ENCODE measurements around the gene SNAP47. TPM values are rescaled to one million over a fixed set of nuclear protein-coding genes. Genes with fewer than 3 reads are reported as not detected.

SNAP47 gene
- total RNA-seq, 4 donors from 2014 or later, result 11.3 to 28.5 (median 20.2) TPM

DNA sequence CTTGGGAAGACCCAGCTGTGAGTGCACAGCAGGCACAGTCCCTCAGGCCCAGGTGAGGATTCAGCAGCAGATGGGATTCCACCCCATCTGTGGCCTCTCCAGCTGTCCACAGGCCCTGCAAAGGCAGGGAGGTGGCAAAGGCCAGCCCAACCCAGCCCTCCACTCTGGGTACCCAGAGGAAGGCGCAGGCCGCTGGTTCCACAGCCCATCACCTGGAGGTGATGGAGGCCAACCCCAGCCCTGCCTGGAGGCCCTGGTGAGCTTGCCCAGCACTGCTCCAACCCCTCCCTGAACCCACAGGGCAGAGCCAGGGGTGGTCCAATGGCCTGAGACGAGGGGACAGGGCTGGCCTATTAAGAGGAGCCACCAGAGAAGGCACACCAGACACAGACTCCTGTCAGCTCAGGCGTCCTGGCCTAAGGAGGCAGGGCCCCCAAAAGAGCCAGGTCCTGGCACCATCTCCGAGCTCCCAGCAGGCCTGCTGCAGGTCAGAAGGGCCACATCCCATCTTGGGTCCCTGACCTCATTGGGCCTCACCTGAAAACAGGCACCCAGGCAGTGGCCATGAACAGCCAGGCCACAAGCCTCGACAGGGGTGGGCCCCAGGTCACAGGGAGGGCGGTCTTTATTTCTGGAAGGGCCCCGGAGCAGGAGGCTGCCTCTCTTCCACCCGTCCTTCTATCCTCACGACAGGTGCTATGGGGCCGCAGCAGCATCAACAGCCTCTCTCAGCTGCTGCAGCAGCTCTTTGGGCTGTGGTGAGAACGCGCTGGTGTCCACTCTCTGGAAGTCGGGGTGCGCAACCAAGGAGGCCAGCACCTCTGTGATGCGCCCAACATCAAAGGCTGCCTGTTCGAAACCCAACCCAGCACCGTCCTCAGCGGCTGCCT, 3.3 kb upstream of the SNAP47 start:
- DNase-seq, result no peak
- peaks cover 39 to 72% (median 47%) of the 10 kb centered on the region in 3 donors for H3K4me1 ChIP-seq
- WGBS, 2 donors, result 80 to 100% methylated on average over 1 to 2 of the region's 19 CpGs

DNA sequence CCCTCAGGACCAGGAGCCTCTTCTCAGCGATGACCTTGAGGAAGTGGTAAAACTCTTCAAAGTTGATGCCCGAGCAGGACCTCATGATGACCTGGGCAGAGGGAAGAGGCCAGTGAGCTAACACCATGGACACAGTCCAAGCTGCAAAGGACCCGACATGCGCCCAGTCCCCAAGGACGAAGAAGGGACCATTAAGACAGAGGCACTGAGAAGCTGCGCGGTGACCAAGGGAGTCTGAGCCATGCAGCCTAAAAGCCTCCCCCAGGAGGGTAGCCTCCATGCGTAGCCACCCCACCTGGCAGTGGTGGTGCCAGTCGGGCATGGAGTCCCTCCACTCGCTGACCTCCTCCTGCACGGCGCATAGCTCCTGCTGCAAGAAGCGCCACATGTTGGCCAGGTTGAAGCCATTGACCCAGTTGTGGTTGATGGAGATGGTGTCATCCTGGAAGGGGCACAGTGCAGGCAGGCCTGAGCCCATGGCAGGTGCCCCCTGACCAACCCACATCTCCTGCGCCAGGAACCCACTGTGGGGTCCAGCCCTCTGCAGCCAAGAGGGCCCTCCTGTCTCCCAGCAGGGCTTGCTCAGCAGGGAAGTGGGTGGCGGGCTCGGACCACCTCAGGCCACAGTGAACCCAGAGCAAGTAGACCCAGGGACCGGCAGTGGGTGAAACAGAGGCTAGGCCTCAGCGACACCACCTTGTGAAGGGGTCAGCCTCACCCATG, 2.5 kb upstream of the SNAP47 start:
- Histone ChIP-seq H3K4me3 (no peak overlapping the region), H3K4me1 (peaks cover 37 to 73% (median 44%) of the 10 kb centered on the region in 3 donors)
- WGBS, 2 donors, result 92% methylated on average over 8 of the region's 18 CpGs; no CpG with 5 or more reads in 1 of the 2 donors

More for the DNA sequence above, 3.3 kb upstream of the SNAP47 start:
- TF ChIP-seq, protein P1, sequence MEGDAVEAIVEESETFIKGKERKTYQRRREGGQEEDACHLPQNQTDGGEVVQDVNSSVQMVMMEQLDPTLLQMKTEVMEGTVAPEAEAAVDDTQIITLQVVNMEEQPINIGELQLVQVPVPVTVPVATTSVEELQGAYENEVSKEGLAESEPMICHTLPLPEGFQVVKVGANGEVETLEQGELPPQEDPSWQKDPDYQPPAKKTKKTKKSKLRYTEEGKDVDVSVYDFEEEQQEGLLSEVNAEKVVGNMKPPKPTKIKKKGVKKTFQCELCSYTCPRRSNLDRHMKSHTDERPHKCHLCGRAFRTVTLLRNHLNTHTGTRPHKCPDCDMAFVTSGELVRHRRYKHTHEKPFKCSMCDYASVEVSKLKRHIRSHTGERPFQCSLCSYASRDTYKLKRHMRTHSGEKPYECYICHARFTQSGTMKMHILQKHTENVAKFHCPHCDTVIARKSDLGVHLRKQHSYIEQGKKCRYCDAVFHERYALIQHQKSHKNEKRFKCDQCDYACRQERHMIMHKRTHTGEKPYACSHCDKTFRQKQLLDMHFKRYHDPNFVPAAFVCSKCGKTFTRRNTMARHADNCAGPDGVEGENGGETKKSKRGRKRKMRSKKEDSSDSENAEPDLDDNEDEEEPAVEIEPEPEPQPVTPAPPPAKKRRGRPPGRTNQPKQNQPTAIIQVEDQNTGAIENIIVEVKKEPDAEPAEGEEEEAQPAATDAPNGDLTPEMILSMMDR (IDR thresholded peaks at IDR 0.05), result no peak
- no peak for TF ChIP-seq POLR2A (IDR thresholded peaks at IDR 0.05)
- intact Hi-C loops (cut with DNase I), result no loop called here
- Histone ChIP-seq H3K27ac (no peak overlapping the region), H3K4me3 (no peak overlapping the region), H3K36me3 (peaks cover 0 to 23% (median 12%) of the 10 kb centered on the region in 3 donors), H3K9me3 (no peaks in the 10 kb centered on the region), H3K27me3 (no peaks in the 10 kb centered on the region)

DNA sequence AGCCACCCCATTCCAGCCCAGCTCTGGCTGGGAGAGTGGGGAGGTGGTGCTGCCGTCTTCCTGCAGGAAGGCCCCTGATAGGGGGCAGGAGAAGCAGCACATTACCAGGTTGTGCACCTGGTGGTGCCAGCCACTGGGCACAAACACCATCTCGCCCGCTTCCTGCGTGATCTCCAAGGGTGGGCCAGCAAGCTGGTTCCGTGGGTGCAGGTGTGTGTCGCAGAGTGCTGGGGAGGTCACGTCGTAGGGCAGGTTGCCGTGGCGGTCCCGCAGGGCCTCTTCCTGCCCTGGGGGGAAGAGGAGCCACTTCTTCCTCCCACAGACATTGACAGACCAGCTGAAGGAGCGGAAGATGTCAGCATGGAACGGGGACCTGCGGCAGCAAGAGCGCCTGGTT, 1.9 kb upstream of the SNAP47 start:
- Histone ChIP-seq H3K9me3 (no peaks in the 10 kb centered on the region), H3K4me1 (peaks cover 31 to 67% (median 41%) of the 10 kb centered on the region in 3 donors), H3K4me3 (no peak overlapping the region), H3K27me3 (no peaks in the 10 kb centered on the region), H3K36me3 (peaks cover 0 to 23% (median 12%) of the 10 kb centered on the region in 3 donors), H3K27ac (peak overlapping the region in 1 of 4 donors; percentile 92)
- 60% methylated on average over 2 of the region's 15 CpGs; no CpG with 5 or more reads in 1 of the 2 donors for WGBS, 2 donors
- intact Hi-C loops (cut with DNase I), result no loop called here
- DNase-seq, result no peak
- TF ChIP-seq, protein P1 (IDR thresholded peaks at IDR 0.05), result no peak
- TF ChIP-seq POLR2A (IDR thresholded peaks at IDR 0.05), result no peak

More for the DNA sequence above, 2.5 kb upstream of the SNAP47 start:
- Histone ChIP-seq H3K27me3 (no peaks in the 10 kb centered on the region), H3K27ac (no peak overlapping the region), H3K9me3 (no peaks in the 10 kb centered on the region), H3K36me3 (peaks cover 0 to 23% (median 12%) of the 10 kb centered on the region in 3 donors)
- TF ChIP-seq, protein P1 (IDR thresholded peaks at IDR 0.05), result no peak
- no peak for TF ChIP-seq POLR2A (IDR thresholded peaks at IDR 0.05)
- intact Hi-C loops (cut with DNase I), result no loop called here
- no peak for DNase-seq

DNA sequence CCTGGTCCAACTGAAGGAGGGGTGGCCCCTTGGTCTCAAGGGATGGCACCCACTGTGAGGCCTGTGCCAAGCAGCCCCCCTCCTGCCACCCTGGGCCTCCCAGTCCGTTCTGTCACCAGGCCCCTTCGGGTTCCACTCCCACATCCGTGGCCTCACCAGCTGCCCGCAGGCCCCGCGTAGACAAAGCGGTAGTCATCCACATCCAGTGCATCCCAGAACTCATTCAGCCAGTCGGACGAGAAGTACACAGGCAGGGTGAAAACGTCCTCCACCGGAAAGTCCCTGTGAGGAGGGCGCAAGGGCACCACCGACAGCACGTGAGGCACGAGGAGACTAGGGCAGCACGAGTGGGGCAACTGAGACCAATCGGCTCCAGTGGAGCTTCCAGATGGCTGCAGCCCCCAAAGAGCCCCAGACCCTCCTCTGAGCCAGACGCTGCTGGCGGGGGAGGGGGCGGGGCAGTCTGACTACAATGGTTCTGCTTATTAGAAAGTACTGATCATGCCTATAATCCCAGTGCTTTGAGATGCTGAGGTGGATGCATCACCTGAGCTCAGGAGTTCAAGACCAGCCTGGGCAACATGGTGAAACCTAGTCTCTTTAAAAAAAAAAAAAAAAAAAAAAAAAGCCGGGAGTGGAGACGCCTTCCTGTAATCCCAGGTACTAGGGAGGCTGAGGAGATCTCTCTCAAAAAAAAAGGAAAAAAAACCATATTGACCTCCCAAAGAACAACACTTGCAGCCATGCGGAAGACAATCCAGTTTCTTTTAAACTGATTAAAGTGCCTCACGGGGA, 1.3 kb upstream of the SNAP47 start:
- DNase-seq, result no peak

More for the DNA sequence above, 1.3 kb upstream of the SNAP47 start:
- H3K27ac ChIP-seq, result peak overlapping the region in 3 of 4 donors; percentile 86 to 93 (median 92)
- H3K27me3 ChIP-seq, result no peaks in the 10 kb centered on the region
- TF ChIP-seq, protein P1 (IDR thresholded peaks at IDR 0.05), result no peak
- no peak for TF ChIP-seq POLR2A (IDR thresholded peaks at IDR 0.05)
- peak overlapping the region; percentile 88 to 97 (median 94) for H3K4me3 ChIP-seq
- WGBS, 2 donors, result 26 to 30% methylated on average over 4 to 10 of the region's 24 CpGs
- peaks cover 0 to 23% (median 12%) of the 10 kb centered on the region in 3 donors for H3K36me3 ChIP-seq
- peaks cover 25 to 61% (median 37%) of the 10 kb centered on the region in 3 donors for H3K4me1 ChIP-seq
- intact Hi-C loops (cut with DNase I), result no loop called here
- H3K9me3 ChIP-seq, result no peaks in the 10 kb centered on the region

All from esophagus squamous epithelium (tissue), 5 donors.